SW480 (cell line): Measurements from ENCODE around the gene PLSCR2.
"Not testable (repeated sequence)": the region's sequence is repeated elsewhere in the genome, so short reads cannot be mapped to it uniquely, and the experiment has no call there.

Experiments
- DNase-seq: peaks from one replicate; pipeline ENCODE4 v3.0.0-alpha.2; 2016; ENCODE audit warnings: low spot score

PLSCR2 gene

GRCh38 chr3:146485297-146485696, 15.9 kb upstream of the PLSCR2 start:
- no peak for DNase-seq

DNA sequence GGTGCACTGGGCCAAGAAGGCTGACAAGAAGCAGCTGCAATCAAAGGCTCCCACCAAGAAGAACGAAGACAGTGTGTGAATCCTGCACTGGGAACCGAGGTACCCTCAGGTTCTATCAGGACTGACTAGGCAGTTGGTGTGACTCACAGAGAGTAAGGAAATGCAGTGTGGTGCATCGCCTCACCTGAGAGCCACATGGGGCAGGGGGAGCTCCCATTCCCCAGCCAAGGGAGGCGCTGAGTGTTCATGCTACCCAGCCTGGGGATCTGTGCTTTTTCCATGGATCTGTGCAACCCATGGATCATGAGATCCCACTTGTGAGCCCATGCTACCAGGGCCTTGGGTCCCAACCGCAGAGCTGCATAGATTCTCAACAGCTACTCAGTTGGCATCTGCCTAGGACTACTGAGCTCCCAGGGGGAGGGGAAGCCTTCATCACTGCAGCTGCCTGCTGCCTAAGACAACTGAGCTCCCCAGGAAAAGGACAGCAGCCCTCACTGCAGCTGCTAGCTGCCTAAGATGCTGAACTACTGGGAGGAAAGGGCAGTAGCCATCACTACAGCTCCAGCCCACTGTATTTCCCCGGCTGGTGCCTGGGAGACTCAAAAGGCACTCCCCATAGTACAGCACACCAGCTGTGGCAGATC, 6.9 kb upstream of the PLSCR2 start:
- no peak for DNase-seq

- not testable (repeated sequence) for DNase-seq
Observed at GRCh38 chr3:146474976-146475375, 5.6 kb upstream of the PLSCR2 start.

DNA sequence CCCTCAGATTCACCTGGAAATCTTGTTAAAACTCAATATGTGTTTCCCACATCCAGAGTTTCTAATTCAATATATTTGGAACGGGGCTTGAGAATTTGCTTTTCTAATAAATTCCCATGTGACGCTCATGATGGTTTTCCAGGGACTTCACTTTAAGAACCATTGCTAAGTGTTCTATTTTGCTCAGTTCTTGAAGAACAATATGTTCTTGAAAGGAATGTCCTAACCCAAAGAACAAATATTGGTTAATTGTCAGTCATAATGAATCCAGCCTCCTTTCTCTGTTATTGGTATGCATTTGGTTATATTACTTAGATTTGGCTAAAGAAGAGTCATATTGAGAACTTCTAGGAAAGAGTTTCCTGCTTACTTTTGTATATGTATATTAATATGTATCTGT, 4.4 kb upstream of the PLSCR2 start:
- DNase-seq, result no peak

DNA sequence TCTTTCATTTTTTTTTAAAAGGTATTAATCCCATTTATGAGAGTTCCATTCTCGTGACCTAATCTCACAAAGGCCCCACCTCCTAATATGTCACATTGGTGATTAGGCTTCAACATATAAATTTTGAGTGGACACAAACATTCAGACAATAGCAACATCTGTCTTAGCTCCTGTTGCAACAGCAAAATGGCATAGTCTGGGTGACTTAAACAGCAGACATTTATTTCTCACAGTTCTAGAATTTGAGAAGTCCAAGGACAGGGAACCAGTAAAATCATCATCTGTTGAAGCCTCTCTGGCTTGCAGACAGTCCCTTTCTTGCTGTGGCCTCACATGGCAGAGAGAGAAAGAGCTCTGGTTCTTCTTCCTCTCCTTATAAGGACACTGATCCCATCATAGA, 3.2 kb upstream of the PLSCR2 start:
- no peak for DNase-seq

GRCh38 chr3:146471012-146471411, 1.7 kb upstream of the PLSCR2 start:
- no peak for DNase-seq

DNA sequence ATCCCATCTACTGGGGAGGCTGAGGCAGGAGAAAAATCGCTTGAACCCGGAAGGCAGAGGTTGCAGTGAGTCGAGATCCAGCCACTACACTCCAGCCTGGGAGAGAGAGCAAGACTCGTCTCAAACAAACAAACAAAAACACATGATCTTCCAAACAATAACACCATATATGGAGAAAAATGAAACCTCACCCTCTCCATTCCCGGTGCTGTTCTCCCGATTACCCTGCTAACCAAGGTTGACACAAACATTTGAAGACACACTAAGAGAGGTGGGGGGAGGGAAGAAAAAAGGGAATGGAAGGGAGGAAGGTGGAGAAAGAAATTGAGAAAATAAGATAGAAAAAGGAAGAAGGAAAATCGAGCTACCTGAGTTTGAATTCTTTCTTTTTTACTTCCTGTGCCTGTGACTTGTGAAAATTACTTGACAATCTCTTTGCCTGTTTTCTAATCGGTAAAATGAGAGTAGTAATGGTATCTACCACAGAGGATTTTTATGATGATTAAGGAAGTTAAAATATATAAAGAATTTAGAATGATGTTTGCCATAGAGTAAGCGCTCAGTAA, 1.1 kb upstream of the PLSCR2 start:
- no peak for DNase-seq

DNA sequence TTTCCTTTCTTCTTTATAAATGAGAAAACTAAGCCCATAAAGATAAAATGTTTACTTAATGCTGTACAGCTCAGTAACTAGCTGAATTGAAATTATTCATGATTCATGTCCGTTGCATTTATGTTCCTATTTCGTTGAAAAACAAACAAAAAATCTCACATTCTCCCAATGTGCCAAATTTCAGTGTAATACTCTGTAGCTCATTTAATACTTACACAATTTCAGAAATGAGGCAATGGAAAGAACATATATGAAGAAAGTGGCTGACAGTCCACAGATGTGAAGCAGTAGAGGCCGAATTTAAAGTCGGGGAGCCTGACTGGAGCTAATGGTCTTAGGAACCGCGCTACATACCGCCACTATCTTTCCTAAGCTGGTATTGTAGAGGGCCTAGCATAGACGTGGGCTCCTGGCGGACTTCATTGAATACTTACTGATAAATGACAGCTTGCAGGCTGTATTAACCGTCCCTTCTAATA, 651 bp downstream of the PLSCR2 start:
- no peak for DNase-seq

GRCh38 chr3:146468234-146468633, 1.1 kb downstream of the PLSCR2 start:
- no peak for DNase-seq

DNA sequence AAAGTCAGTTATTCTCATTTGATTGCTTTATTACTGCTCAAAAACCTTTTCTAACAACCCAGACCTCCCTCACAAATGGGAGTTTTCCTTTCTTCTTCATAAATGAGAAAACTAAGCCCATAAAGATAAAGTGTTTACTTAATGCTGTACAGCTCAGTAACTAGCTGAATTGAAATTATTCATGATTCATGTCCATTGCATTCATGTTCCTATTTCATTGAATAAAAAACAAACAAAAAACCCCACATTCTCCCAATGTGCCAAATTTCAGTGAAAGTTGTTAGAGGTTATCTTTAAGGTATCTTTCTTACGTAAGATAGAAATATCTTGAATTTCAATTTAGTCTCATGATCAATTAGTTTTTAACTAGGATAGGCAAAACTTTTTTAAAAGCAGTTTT, 2.8 kb downstream of the PLSCR2 start:
- DNase-seq, result no peak

GRCh38 chr3:146465693-146466465, 3.5 kb downstream of the PLSCR2 start:
- no peak for DNase-seq

DNA sequence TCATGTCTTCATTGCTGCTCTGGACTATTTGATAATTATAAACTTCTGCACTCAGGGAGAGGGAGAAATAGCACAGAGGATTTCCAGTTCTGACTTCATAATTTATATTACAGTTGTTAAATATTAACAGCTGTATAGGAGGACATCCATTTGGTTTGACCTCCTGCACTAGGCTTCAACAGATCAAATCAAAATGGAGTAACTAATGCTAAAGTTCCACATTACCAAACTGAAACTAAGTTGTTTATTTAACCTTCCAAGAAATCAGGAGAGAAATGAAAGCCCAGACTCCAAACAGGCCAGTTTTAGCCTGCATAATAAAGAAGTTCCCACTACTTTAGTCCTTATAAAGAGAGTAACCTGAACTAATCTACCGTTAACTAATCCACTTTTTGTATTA, 4.6 kb downstream of the PLSCR2 start:
- no peak for DNase-seq

DNA sequence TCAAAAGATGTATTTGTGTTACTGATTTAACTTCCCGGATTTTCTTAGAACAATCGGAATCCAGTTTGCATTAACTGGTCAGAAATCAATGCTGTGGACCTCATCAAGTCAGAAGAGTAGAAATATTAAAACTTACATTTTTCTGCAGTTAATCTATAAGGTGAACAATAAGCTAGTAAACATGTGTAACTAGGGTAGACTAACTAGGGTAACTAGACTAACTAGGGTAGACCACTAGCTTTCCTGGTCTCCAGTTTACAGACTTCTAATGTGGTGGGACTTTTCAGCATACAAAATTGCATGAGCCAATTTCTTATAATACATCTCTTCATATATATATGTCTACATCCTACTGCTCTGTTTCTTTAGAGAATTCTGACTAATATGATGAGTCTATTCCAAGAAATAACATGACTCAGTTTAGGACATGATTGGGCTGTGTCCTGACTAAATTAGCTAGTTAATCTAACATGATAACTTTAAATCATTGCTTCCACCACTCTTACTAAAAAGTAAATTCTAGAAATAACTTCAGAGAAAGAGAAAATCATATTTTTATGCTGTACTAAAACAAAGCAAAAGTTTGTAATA, 5.3 kb downstream of the PLSCR2 start:
- DNase-seq, result no peak

DNA sequence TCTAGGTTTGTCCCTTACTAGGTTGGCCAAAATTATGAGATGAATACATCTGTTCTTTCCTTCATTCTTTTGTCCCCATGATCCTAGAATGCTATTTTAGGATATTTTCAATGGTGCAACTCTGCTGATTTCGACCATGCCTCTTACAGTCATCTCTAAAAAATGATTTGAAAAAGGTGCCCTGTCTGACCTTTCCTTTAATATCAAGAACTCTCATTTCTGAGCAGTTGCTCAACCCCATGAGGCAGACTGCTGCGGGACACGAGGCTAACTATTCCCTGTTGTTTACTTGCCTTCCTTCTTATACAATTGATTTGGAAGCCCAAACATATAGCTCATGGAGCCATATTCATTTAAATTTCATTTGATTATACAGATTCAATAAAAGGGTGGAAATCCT, 14.6 kb downstream of the PLSCR2 start:
- DNase-seq, result no peak

DNA sequence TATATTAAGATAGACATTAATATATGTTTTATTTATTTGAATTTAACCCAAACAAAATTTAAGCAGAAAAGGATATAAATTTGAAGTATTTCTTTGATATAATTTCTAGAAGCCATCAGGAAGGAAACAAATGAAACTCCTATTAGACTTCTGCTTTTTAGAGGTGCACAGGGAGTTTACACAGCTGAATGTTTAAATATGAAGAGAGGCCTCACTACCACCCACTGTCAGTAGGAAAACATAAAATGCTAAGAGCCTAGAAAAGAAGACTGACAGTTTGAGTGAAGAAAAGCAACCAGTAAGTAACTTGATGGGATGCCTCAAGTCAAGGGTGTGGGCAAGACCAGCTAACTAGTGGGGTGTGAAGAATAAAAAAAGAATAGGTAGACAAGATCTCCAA, 19.7 kb downstream of the PLSCR2 start:
- DNase-seq, result no peak

DNA sequence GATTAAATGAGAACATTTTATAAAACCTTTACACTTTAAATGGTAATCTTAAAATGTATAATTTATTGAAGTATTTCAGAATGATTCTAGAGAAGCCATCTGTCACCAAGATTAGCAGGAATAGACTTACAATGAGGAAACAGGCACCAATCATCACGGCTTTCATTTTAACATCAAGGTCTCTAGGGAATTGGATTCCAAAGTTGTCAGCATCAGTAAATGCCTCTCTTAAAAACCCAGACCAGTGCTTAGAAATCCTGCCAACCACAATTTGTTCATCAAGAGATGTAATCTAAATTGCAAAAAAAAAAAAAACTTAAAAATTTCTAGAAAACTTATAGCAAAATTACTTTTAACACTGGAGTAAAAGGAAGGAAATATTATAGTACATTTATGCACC, 20.3 kb downstream of the PLSCR2 start:
- no peak for DNase-seq

GRCh38 chr3:146446026-146446425, 23.3 kb downstream of the PLSCR2 start:
- no peak for DNase-seq

DNA sequence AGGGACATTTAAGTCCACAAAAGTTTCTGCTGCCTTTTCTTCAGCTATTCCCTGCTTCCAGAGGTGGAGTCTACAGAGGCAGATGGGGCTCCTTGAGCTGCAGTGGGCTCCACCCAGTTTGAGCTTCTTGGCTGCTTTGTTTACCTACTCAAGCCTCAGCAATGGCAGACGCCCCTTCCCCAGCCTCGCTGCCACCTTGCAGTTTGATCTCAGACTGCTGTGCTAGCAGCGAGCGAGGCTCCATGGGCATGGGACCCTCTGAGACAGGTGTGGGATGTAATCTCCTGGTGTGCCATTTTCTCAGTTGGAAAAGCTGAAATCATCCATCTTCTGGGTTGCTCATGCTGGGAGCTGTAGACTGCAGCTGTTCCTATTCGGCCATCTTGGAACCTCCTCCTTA, 29.1 kb downstream of the PLSCR2 start:
- not testable (repeated sequence) for DNase-seq

GRCh38 chr3:146432066-146432465, 37.3 kb downstream of the PLSCR2 start:
- no peak for DNase-seq

GRCh38 chr3:146431240-146431639, 38.1 kb downstream of the PLSCR2 start:
- DNase-seq, result no peak

- no peak for DNase-seq
Observed at GRCh38 chr3:146425341-146425740, 44.0 kb downstream of the PLSCR2 start.

DNA sequence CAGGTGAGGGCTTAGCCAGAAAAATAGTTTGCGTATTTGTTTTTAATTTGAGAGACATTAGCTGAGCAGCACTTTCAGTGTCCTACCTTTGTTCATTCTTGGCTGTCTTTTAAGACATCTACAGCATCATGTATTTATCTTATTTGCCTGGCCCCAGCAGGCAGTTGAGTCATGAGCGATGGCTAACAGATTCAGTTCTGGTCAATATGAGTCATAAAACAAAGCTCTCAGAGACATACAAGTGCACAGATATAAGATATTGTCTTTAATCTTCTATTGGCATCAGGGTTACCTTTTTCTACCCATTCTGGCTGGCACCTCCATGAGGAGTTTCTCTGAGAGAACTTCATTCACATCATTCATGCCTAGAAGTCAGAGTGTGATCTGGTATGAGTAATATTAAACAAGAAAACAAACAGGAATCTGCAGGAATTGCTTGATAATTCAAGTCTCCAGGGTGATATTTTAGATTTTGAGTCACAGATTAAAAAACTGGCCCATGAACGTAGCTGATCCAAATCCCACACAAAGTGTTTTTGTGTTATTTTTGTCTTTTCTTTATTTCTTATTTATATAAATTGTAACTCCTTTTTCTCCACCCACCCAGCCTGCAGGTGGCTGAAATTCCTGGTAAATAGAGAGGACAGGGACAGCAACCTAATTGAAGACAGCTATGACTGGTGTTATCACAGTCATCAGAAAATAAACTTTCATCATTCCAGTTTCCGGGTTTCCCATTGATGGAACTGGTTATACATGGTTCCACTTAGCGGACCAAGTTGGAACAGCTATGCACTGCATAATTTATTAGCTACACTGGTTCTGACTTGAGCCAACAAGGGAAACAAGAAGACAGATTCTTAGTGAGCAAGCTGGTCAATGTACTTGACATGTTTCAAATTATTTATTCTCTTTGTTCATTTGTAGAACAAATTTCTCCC, 47.3 kb downstream of the PLSCR2 start:
- no peak for DNase-seq
